HepG2 (cell line): ENCODE measurements around the gene LAMP1. TPM values are rescaled to one million over a fixed set of nuclear protein-coding genes. Genes with fewer than 3 reads are reported as not detected.

Source experiments
- BCLAF1 ChIP-seq: fragments of 450-650 bp; IDR thresholded peaks from 2 replicates; pipeline ENCODE4 v1.6.1; 2017; ENCODE audit warnings: mild to moderate bottlenecking
- GLI4 ChIP-seq: sonication (generic); formaldehyde crosslinking; IDR thresholded peaks from 2 replicates; pipeline ENCODE4 v1.5.1; 2020; ENCODE audit warnings: missing genetic modification reagents, mild to moderate bottlenecking, moderate library complexity, borderline replicate concordance
- MAF1 ChIP-seq: sonication (generic); formaldehyde crosslinking; IDR thresholded peaks from 2 replicates; pipeline ENCODE4 v1.5.0; 2020; ENCODE audit warnings: missing genetic modification reagents, borderline replicate concordance
- MAFK ChIP-seq, 2 experiments: IDR thresholded peaks in 1 of 2; conservative IDR thresholded peaks in 1 of 2; 2 replicates each; pipeline ENCODE4 v1.6.1; 2011; ENCODE audit warnings: improper control_type of control experiment in 2 of 2, low read length in 2 of 2
- PCBP1 ChIP-seq: fragments of 200-400 bp; formaldehyde crosslinking; IDR thresholded peaks from 2 replicates; pipeline ENCODE4 v1.6.1; 2017; ENCODE audit warnings: mild to moderate bottlenecking, low read depth, low read length, borderline replicate concordance
- THAP8 ChIP-seq: sonication (generic); formaldehyde crosslinking; IDR thresholded peaks from 2 replicates; pipeline ENCODE4 v1.5.1; 2020; ENCODE audit warnings: missing genetic modification reagents, mild to moderate bottlenecking, borderline replicate concordance
- ZBTB33 ChIP-seq: sonication (generic); formaldehyde crosslinking; IDR thresholded peaks from 2 replicates; pipeline ENCODE4 v1.4.0; 2020; ENCODE audit warnings: missing genetic modification reagents
- ZBTB38 ChIP-seq: sonication (generic); formaldehyde crosslinking; IDR thresholded peaks from 2 replicates; pipeline ENCODE4 v1.5.1; 2020; ENCODE audit warnings: mild to moderate bottlenecking, missing genetic modification reagents
- ZBTB39 ChIP-seq: sonication (generic); formaldehyde crosslinking; IDR thresholded peaks from 2 replicates; pipeline ENCODE4 v1.5.0; 2020; ENCODE audit warnings: missing genetic modification reagents
- ZC3H4 ChIP-seq: sonication (generic); formaldehyde crosslinking; IDR thresholded peaks from 2 replicates; pipeline ENCODE4 v1.4.0; 2020; ENCODE audit warnings: missing genetic modification reagents, borderline replicate concordance
- ZNF180 ChIP-seq: sonication (generic); formaldehyde crosslinking; IDR thresholded peaks from 2 replicates; pipeline ENCODE4 v1.4.0; 2020; ENCODE audit warnings: low read depth, missing genetic modification reagents, borderline replicate concordance
- ZNF256 ChIP-seq: sonication (generic); formaldehyde crosslinking; conservative IDR thresholded peaks from 2 replicates; pipeline ENCODE4 v1.4.0; 2020; ENCODE audit warnings: missing genetic modification reagents
- ZNF556 ChIP-seq: sonication (generic); formaldehyde crosslinking; IDR thresholded peaks from 2 replicates; pipeline ENCODE4 v1.4.0; 2020; ENCODE audit warnings: mild to moderate bottlenecking, missing genetic modification reagents, borderline replicate concordance
- ZNF629 ChIP-seq: sonication (generic); formaldehyde crosslinking; conservative IDR thresholded peaks from 2 replicates; pipeline ENCODE4 v1.5.0; 2020; ENCODE audit warnings: missing genetic modification reagents
- ZSCAN21 ChIP-seq: sonication (generic); formaldehyde crosslinking; IDR thresholded peaks from 2 replicates; pipeline ENCODE4 v1.8.0; 2022; ENCODE audit warnings: mild to moderate bottlenecking, missing genetic modification reagents, moderate library complexity, borderline replicate concordance
- polyA plus RNA-seq, 8 experiments: library from polyadenylated mRNA; depleted of rRNA in 3 of 8; stranded (reverse) in 7 of 8; unstranded in 1 of 8; fragments of >200 nt; fragmentation: Illumina TruSeq in 4 of 8; extraction: Trizol in 4 of 8; gene quantifications; 2 replicates each; pipeline versions ENCODE4 v1.2.1 to v1.2.3, GENCODE V29; 2011 to 2016; ENCODE audit warnings: low read depth in 4 of 8, missing spikeins in 1 of 8, mixed read lengths in 1 of 8; ENCODE audit not compliant: insufficient read depth in 1 of 8
- total RNA-seq, 5 experiments: library from RNA; depleted of rRNA; stranded (reverse); fragments of >200 nt; fragmentation: Illumina TruSeq; extraction: Trizol; gene quantifications; 2 replicates each; pipeline ENCODE4 v1.2.3, GENCODE V29; 2016; ENCODE audit warnings: low read depth in 1 of 5

The LAMP1 gene
- total and polyA plus RNA-seq, 2 of the 13 experiments (the other 11 are each of a cell fraction or from before 2014, with no cell fraction given), result 103 to 112 TPM

- TF ChIP-seq ZBTB39 (CRISPR knock-in tag), result peak; percentile 88; the same call in 1 of the 2 replicates
- TF ChIP-seq ZSCAN21 (CRISPR knock-in tag), result peak; percentile 98
- no peak for TF ChIP-seq BCLAF1
- peak; percentile 97 for TF ChIP-seq ZBTB38 (CRISPR knock-in tag)
- TF ChIP-seq MAFK (conservative IDR thresholded peaks at IDR 0.05 in 1 of 2, IDR thresholded peaks at IDR 0.05 in 1 of 2; ENCODE audit: low read length in 2 of 2), result 0 out of 4 replicates have a peak, but pooled peaks of 1 of the 2 experiments have one; percentile 21
- 0 out of 2 replicates have a peak, but pooled peaks have one; percentile 65 for TF ChIP-seq MAF1 (CRISPR knock-in tag)
- TF ChIP-seq PCBP1, result 0 out of 2 replicates have a peak, but pooled peaks have one; percentile 51
- no peak; the same call in 1 of the 2 replicates for TF ChIP-seq ZNF256 (CRISPR knock-in tag)
- peak; percentile 90; the same call in 1 of the 2 replicates for TF ChIP-seq THAP8
- no peak for TF ChIP-seq ZNF180
- no peak for TF ChIP-seq ZNF629
- peak; percentile 95; the same call in 1 of the 2 replicates for TF ChIP-seq ZNF556 (CRISPR knock-in tag)
- TF ChIP-seq ZBTB33 (CRISPR knock-in tag), result peak; percentile 86
- TF ChIP-seq GLI4 (CRISPR knock-in tag), result peak; percentile 67; the same call in 1 of the 2 replicates
- peak; percentile 86 for TF ChIP-seq ZC3H4 (CRISPR knock-in tag)
Measured at GRCh38 chr13:113296823-113297369, at the start of gene LAMP1 (continued).
